HG03575 (cell line): ENCODE results near the gene NEU1.
"Not testable (repeated sequence)": the region's sequence is repeated elsewhere in the genome, so short reads cannot be mapped to it uniquely, and the experiment has no call there.

Experiments used
- ATAC-seq: cut with Tn5 transposase; IDR thresholded peaks from one replicate; pipeline ENCODE4 v1.9.1; 2021; ENCODE audit not compliant: unreplicated experiment, insufficient number of reproducible peaks, low FRiP score; ENCODE audit errors: extremely low read depth

The NEU1 gene

DNA sequence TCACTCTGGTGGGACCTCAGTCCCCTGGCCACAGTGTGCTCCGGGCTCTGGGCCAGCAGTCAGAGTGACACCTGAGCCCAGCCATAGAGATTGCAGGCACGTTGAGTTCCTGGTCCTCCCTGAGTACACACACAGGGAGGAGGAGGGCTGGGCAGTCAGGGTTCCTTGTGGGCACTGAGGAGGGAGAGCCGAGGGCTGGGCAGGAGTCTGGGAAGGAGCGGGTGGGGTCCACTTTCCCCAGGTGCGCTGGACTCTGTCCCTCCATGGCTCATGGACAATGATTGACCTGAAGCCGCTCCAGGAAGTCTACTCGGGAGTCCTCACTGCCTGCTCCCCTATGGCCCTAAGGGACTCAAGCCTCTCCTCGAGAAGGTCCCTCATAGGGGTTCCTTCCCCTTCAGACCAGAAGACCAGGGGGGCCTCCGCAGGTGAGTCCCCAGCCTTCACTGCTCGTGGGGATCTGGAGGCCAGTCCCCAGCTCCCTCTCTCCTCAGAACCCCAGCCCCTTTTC is 15.1 kb upstream of the NEU1 start:
- no peak for ATAC-seq

DNA sequence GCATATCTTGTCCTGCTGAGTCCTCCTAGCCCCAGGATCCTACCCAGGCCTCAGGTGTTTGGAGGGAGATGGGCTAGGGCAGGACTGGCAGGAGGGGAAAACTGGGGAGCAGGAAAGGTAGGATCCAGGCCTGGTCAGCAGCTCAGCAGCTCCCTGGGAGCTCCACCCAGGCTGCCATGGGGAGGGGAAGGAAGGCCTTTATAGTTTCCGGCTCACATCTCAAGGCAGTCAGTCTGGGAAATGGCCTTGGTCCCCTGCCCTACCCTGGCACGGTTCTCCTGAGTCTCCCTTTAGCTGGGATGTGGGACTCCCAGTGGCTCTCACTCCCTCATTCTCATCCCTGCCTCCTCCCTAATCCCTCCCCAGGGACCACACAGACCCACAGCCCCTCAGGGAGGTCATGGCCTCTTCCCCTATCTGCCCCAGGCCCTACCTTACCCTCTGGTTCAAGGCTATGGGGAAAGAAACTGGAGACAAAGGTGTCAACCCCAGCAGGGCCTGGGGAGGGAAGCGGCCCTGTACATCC is 14.6 kb upstream of the NEU1 start:
- ATAC-seq: no peak

DNA sequence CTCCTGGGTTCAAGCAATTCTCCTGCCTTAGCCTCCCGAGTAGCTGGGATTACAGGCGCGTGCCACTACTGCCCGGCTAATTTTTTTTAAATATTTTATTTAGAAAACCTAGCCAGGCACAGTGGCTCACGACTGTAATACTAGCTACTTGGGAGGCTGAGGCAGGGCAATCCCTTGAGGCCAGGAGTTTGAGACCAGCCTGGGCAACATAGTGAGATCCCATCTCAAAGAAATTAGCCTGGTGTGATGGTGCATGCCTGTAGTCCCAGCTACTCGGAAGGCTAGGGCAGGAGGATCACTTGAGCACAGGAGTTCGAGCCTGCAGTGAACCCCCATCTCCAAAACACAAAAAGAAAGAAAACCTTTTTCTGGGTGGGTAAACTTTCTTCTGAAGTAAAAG is 13.7 kb upstream of the NEU1 start:
- ATAC-seq: no peak

DNA sequence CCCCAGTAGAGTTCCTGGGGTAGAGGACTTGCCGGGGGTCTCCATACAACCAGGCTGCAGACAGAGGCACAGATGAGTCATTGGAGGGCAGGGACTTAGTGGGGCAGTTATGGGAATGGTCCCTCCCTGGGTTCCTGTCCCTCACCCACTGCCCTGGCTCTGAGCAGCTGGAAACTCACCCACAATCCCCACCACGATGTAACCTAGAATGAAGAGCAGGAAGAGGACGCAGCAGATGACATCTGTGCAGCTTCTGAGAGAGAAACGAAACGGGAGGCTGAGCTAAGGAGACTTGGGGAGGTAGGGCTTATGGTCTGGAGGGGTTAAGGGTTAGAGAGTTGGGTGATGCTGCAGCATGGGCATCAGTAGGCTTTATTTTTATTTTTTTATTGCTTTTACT is 13.3 kb upstream of the NEU1 start:
- no peak for ATAC-seq

DNA sequence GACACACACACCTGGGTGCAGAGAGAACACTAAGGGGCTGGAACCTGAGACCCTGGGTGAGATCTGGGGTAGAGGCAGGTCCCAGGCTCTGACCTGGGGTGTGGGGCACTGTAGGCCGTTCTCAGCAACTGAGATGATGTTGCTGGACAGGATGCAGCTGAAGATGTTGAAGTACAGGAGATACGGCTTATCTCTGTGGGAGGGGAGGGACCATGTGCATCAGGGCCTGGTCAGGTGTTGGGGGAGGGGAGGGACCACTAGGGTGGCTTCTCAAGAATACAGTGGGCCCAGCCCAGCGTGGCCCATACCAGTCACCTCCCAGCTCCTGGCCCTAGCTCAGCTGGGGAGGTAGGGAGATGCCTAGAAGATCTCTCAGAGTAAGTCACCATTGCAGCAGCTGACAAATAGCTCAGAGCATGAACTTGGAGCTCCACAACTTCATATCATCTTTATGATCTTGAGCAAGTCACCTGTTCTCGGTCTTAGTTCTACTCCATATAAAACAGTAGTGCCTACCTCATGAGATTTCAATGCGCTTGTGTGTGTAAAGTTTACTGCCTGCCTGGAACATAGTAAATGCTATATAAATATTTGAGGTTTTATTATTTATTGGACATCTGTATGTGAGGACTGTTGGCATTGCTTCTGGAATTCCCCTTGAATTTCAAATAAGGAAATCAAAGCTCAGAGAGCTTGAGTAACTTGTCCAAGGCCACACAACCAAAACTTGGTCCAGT is 12.4 kb upstream of the NEU1 start:
- ATAC-seq: no peak

DNA sequence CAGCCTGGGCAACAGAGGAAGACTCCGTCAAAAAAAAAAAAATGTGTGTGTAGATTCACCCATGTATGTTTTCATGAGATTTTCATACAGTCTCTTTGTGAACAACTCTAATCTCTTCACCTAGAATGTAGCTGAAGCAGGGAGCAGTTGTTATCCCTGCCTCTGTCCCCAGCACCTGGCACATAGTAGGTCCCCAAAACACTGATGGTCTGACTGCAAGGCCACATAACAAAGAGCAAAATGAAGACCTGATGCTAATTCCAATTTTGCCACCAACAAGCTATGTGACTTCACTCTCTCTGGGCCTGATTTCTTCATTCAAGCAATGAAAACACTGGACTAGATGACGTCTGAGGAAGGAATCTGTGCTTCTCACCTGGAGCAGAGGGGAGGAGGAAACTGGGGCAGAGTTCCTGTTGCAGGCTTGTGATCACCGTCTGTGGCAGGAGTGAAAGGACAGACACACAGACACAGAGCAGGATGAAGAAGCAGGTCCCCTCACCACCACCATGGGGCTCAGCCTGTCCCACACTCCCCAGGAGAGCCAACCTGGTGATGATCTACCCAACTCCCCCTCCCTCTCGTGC is 11.6 kb upstream of the NEU1 start:
- ATAC-seq: no peak

DNA sequence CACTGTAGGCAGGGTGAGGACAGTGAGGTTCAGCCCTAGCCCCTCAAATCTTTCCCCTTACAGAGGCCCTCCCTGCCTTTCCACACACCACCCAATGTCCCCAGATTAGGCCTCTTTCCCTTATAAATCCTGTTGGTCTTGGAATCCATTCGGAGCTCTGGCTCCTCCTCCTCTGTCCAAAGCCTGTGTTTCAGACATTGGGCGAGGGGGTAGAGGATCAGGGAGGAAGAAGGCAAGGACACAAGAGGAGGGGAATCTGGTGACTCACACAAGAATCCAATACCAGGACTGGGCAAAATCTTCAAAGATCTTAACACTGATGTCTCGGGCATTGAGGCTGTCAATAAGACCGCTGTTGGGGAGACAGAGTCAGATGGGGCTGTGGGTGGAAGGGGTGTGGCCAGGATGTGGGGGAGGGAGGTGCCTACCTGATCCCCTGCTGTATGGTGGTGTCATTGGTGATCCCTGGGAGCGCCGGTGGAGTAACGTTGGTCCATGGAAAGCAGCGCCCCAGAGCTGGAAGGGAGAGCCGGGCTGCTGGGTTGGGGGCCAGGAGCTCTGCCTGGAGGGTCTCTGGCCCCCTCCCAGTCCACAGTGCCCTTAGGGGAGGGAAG is 8.5 kb upstream of the NEU1 start:
- ATAC-seq: no peak

DNA sequence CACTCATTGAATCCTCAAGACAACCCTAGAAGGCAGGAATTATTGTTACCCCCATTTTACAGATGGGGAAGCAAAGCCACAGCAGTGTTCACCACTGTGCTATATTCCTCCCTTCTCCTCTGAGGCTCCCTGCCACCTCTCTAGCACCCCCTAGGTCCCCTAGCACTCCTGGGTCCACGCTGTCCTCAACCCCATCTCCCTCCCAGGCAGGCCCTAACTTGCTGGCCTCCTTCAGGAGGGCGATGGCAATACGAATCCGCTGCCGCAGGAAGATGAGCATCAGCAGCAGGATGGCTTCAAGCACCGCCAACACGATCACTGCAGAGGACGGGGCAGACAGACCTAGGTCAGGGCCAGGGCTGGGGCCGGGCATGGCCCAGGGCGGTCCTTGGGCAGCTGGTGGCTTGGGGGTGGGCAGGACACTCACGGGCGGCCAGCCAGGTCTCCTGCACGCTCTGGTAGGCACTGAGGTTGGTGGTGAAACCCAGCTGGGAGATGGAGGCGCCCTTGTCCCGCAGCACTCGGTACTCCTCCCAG is 7.8 kb upstream of the NEU1 start:
- no peak for ATAC-seq

DNA sequence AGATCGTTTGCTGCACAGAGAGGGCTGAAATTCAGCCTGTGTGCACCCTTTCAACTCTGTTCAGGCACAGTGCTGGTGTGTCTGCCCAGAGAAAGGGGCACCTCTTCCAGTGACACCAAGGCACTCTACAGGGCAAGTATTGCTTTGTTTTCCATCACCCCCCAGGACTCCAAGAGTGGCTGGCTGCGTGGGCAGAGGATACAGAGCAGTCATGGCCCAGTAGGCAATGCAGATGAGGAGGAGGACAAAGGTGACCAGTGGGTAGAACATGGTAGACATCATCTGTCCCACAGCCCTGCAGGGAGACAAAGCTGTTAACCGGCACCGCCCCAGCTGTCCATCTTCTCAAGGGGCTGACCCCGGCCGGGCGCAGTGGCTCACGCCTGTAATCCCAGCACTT is 6.7 kb upstream of the NEU1 start:
- no peak for ATAC-seq

DNA sequence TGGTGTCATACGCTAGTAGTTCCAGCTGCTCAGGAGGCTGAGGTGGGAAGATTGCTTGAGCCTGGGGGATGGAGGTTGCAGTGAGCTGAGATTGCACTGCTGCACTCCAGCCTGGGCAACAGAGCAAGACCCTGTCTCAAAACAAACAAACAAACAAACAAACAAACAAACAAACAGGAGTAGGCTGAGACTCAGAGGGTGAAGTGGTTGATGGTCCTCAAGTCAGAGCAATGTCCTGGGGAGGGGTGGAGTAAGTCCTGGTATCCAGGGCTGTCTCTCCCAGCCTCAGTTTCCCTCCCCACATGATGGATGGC is 6.0 kb upstream of the NEU1 start:
- ATAC-seq: not testable (repeated sequence)

DNA sequence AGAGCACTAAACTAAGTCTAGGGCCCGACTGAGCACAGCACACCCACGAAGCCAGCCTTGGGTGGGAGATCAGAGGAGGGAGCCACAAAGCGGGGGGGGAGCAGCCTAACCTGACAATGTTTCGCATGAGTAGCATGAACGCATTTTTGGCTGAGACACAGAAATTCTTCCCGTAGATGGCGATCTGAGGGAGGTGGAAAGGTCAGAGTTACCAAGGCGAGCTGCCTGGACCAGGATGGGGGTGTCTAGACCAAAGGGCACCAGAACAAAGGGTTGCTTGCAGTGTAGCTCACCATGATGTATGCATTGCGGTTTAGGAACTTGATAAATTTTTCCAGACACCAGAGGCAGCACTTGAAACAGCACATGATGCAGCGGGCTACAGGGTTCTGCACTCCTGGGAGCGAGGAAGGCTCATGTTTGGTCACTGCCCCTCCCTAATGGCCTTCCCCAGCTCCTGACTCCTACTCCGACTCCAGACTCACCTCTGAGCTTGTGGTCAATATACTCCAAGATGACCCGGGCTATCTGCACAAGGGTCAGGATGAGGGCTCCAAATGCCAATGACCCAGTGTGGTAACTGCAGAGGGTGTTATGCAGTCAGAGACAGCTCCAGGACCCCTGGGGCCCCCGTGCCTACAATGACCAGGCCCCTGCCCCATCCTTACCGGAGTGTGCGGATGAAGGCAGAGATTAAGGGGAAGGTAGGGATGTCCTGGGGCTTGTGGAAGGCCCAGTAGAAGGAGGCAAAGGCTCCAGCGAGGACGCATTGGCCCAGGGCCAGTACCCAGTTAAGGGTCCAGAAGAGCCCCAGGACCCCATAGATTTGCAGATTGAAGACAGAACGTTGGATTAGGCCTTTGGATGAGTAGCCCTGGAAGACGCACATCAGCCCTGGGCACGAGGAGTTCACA is 2.8 kb upstream of the NEU1 start:
- ATAC-seq: no peak

DNA sequence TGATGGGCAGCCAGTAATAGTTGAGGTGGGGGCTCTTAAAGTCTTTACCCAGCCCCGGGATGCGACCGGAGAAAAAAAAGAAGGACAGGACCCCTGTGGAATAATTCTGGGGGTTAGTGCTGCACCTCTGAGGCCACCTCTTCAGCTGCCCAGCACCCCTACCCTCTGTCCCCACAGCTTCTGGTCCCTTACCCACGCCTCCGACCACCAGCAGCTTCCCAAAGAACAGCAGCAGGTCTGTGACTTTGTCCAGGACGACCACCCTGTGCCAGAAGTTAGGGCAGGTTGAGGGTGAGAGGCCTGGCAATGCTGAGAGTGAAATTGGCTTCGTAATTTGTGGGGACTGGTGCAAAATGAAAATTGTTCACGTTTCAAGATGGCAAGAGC is 2.2 kb upstream of the NEU1 start:
- no peak for ATAC-seq

DNA sequence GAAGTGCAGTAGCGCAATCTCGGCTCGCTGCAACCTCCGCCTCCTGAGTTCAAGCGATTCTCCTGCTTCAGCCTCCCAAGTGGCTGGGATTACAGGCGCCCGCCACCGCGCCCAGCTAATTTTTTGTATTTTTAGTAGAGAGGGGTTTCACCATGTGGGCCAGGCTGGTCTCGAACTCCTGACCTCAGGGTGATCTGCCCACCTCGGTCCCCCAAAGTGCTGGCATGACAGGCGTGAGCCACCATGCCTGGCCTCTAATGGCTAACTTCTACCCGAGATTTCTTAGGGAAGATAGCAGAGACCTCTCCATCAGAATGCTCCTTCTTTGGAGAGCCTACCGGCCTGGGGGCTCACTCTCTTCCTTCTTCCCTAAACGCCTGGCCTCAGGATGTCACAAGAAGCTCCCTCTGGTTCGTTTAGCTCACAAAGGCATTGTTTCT is 1.5 kb upstream of the NEU1 start:
- ATAC-seq: not testable (repeated sequence)

DNA sequence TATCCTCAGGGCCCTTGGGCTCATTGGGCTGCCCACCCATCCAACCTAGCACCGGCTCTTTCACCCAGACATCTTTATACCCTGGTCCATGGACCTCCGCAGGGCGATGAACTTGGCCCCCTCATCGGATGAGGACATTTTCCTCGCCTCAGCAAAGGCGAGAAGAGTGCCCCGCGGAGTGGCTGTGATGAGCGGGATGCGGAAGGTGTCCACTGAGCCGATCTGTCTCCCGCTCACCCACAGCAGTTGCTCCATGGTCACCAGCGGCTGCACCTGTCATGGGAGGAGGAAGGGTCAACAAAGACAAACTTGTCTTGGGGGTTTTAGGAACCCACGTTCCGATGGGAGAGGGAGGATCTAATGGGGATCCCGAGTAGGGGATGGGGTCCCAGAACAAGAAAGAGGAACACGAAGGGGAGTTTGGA is 690 bp downstream of the NEU1 start:
- ATAC-seq: no peak

DNA sequence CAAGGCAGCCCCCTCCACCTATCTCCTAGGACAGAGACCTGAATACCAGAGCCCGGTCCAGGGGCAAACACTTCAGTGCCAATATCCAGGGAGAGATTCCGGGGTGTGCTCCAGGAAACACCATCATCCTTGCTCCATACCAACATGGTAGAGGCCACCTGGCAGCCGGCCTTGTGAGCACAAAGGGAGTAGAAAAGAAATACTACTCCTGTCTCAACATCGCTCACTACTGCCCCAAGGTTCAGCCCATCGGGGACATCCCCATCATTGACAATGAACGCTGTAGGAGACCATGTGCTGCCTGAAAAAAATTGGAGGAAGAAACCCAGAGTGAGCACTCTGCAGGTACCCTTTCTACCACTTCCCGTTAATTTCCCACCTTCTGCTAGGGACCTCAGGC is 1.5 kb downstream of the NEU1 start:
- ATAC-seq: no peak

DNA sequence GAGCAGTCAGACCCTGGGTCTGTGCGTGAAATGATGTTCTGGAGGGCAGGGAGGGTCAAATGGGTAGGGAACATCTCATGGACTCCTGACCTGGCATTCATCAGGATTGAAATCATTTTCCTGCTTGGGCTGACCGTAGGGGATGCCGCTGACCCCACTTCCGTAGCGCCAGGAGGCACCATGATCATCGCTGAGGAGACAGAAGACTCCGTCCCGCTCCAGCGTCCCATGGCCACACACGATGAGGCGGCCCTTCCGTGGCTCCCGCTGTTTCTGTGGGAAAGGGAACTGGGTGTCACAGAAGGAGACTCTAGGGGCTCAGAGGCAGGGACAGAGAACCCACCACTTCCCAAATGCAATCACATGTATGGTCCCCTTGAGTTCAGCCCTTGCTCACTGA is 2.3 kb downstream of the NEU1 start:
- ATAC-seq: no peak

DNA sequence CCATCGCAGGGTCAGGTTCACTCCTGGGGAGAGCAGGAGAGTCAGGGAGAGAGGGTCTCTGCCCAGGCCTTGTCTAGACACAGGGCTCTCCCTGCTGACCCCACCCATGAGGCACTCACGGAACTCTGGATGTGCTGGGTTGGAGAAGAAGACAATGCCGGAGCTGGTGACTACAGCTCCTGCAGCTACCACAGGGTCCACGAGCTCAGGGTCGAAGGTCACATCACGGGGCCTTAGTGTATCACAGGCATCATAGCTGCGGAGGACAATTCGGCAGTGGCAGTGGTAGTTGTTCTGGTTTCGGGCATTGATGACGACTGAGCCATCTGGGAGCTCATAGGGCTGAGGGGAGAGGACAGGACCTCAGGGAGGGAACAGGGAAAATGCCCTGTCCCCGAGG is 2.7 kb downstream of the NEU1 start:
- no peak for ATAC-seq

DNA sequence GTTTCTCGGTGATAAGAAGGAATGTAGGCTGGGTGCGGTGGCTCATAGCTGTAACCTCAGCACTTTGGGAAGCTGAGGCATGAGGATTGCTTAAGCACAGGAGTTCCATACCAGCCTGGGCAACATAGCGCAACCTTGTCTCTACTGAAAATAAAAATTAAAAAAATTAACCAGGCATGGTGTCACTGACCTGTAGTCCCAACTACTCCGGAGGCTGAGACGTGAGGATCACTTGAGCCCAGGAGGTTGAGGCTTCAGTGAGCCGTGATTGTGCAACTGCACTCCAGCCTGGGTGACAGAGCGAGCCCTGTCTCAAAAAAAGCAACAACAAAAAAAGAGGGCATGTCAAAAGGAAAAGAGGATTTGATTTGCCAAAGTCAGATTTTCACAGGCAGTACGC is 3.9 kb downstream of the NEU1 start:
- ATAC-seq: no peak

DNA sequence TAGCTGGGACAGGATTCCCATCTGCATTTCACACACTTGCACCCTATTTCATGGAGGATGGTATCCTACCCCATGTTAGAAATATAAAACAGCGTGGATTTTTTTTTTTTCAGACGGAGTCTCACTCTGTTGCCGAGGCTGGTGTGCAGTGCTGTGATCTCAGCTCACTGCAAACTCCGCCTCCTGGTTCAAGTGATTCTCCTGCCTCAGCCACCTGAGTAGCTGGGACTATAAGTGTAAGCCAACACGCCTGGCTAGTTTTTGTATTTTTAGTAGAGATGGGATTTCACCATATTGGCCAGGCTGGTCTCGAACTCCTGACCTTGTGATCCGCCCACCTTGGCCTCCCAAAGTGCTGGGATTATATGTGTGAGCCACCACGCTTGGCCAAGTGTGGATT is 4.8 kb downstream of the NEU1 start:
- not testable (repeated sequence) for ATAC-seq
